IPS DF 4.7 (cell line): ENCODE results near the gene MPHOSPH10.
"Not testable (repeated sequence)": the region's sequence is repeated elsewhere in the genome, so short reads cannot be mapped to it uniquely, and the experiment has no call there.

Experiments
- DNase-seq: peaks from one replicate; pipeline ENCODE4 v3.0.0-alpha.2; 2013; ENCODE audit warnings: low spot score; ENCODE audit errors: extremely low read depth

MPHOSPH10 gene

DNA sequence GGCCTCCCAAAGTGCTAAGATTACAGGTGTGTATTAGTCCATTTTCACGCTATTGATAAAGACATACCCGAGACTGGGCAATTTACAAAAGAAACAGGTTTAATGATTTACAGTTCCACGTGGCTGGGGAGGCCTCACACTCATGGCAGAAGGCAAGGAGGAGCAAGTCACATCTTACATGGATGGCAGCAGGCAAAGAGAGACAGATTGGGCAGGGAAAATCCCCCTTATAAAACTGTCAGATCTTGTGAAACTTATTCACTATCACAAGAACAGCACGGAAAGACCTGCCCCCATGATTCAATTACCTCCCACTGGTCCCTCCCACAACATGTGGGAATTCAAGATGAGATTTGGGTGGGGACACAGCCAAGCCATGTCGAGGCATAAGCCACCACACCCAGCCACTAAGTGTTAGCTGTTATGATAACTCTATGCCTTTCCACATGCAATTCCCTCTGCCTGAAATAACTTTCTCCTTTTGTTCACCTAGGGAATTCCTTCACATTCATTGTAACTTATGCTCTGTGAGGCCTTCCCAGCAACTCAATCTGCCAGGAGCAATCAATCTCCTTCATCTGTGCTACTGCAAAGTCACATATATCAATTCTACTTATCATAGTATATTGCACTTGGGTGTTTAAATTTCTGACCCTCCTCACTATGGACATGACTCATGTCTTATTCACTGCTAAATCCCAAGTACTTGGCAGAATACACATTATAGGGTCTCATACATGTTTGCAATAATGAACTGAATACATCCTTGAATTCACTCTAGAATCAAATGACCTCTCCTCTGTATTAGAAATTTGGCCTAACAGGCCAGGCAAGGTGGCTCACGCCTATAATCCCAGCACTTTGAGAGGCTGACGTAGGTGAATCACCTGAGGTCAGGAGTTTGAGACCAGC is 7.8 kb upstream of the MPHOSPH10 start:
- DNase-seq: no peak

DNA sequence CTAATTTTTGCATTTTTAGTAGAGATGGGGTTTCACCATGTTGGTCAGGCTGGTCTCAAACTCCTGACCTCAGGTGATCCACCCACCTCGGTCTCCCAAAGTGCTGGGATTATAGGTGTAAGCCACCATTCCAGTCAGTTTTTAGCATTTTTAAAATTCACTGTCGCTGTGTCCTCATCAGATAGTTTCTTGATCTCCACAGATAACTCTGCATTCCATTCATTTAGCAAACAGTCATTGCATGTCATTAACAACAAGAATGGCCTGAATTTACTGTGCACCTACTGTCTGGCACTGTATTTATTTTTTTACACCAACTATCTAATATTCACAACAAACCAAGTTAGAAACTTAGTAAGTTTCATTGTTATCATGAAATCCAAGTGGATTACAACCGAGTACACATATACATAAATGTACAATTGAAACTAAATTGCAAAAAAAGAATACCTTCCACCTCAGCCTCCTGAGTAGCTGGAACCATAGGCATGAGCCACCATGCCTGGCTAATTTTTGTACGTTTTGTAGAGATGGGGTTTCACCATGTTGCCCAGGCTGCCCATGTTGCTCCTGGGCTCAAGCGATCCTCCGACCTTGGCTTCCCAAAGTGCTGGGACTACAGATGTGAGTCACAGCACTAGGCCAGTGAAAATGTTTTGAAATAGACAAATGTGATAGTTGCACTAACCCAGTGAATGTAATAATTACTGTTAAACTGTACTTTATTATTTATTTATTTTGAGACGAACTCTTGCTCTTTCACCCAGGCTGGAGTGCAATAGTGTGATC is 4.7 kb upstream of the MPHOSPH10 start:
- no peak for DNase-seq

DNA sequence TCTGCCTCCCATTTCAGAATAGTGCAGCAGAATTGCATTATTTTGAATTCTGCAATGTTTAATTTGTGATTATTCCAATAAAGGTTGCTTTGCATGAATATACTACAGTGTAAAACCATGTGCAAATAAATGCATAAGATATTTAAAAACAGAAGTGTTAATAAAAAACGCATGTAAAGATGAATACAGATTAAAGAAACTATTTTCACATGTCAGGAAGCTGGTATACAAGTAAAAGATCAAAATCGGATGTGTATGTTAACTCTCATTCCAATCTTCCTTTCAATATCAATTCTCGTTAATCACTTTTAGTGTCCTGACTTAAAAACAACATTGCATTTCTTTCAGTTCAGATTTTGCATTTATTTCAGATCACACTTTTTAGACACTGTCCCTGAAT is 3.5 kb upstream of the MPHOSPH10 start:
- DNase-seq: no peak

DNA sequence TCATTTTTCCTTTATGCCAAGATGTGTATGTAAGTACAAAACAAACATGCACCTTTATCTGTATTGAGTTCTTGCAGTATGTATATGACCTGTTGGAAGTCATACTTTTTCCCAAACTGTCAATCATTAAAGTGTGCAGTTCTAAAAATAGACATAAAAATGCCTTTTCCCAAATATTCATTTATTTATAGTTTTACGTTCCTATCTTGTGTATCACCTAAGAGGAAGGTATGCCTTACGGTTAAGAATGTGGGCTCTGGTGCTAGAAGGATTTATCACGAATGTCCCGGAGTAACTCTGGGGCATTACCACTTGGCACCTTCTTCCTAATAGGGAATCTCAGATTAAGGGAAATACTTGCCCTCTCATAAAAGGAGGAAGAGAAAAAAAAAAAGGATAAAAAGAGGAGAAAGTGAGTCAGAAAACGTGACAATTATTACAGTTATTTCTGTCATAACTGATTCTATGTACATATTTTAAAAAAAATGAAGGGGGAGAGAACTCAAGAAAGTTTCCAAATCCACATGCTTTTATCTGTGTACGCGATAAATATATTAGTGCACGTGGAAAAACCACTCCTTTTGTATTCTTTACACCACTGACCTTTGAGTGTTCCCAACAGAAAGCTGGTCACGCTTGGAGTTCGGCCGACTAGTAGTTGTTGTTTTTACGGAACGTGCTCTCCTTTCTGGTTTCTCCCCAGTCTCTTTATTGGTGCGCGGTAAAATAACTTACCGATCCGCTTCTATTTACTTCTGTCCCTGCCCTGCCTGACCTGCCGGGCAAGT is 1.1 kb upstream of the MPHOSPH10 start:
- no peak for DNase-seq

DNA sequence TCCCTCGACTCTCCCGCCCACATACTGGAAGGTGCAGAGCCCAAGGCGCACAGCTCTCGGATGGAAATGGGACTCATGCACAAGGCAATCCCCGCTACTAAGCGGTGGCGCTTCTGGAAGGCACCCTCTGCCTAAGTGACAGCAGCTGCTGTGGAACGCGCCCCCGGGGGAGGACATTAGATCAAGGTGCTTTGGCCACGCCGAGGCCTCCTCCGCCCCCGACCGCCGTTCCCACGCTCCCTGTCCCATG is 607 bp upstream of the MPHOSPH10 start:
- no peak for DNase-seq

DNA sequence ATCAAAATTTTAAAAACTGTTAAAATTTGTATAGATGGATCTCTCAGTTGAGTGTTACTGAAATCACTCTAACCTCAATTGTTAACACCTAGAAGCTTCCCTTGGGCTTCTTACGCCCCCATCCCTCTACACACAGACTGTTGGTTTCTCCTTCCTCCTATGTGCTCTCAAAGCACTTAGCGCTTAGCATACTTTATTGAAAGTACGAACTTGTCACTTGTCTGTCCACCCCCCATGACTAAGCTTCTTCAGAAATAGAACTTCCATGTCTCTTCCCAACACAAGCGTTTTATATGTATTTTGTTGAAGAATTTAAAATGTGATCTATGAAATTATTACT is 441 bp downstream of the MPHOSPH10 start:
- no peak for DNase-seq

DNA sequence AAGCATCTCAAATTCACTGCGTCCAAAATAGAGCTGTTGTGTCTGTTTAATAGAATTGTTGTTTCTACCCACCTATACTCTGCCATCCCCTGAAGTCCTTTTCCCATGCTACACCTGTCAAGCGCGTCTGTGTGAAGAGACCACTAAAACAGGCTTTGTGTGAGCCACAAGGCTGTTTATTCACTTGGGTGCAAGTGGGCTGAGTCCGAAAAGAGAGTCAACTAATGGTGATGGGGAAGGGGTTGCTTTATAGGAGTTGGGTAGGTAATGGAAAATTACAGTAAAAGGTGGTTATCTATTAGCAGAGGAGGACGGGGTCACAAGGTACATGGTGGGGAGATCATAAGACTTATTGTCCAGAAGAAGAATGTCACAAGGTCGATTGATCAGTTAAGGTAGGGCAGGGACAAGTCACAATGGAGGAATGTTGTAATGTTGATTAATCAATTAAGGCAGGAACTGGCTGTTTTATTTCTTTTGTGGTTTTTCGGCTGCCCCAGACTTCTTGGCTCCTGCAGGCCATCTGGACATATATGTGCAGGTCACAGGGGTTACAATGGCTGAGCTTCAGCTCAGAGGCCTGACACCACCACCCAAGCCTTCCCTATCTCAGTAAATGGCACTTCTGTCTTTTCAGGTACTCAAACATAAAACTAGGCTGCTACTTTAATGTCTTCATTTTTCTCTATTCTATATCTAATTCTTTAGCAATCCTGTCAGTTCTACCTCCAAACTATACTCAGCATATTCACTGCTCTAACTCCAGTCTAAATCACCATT is 1.1 kb downstream of the MPHOSPH10 start:
- not testable (repeated sequence) for DNase-seq

DNA sequence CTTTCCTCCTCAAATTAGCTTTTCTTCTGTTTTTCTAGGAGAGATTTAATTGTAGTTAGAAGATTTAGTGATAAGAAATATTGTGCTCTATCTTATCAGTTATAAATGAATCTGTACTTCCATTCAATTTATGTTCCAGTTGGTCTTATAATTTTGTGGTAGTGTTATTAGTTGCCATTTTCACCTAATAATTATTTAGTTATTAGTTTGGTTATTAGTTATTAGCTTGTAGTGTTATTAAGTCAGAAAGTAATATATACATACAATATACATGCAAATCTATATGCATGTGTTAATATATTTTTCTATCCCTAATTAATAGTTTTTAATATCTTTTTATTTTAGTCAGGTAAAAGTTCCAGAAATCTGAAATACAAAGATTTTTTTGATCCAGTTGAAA is 3.2 kb downstream of the MPHOSPH10 start:
- no peak for DNase-seq

DNA sequence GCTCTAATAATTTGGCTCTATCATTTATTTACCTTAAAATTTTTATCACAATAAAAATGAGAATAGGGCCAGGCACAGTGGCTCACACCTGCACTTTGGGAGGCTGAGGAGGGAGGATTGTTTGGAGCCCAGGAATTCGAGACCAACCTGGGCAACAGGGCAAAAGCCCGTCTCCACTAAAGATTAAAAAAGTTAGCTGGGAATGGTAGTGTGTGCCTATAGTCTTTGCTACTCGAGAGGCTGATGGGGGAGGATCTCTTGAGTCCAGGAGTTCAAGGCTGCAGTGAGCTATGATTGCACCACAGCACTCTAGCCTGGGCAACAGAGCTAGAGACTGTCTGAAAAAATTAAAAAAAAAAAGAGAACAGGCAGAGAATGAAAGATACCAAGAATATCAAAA is 5.7 kb downstream of the MPHOSPH10 start:
- no peak for DNase-seq

DNA sequence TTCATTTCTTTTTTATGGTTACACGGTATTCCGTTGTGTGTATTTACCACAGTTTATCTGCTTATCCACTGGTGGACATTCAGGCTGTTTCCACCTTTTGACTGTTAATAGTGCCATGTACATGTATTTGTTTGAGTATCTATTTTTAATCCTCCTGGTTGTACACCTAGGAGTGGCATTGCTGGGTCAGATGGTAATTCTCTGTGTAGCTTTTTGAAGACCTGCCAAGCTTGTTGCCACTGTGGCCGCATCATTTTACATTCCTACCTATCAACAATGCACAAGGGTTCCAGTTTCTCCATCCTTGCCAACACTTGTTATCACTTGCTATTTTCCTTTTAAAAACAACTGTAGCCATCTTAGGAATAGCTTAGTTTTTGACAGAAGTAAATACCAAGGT is 13.3 kb downstream of the MPHOSPH10 start:
- no peak for DNase-seq

DNA sequence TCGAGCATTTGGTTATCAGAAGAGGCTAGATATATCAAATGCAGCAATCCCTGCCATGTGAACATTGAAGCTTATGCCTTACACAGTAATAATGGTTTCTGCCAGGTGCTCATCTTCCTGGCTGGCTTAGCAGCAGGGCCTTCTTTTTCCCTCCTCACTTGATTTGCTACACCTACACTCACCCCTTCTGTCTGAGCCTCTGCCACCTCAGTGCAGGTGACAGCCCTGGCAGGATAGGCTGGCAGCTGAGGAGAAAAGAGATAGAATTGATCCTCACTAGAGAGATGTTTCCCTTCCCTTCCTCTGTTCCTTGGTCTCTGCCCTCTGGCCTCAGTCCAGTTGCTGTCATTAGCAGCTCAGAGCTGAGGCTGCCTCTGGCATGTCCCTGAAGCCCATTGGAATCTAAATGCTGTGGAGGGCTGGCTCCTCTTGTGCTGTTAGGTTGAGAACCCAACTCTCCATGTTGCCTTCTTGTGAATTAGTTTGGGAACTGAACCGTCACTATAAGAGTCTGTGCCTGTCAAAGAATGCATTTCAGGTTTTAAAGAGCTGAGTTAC is 18.2 kb downstream of the MPHOSPH10 start:
- DNase-seq: no peak

DNA sequence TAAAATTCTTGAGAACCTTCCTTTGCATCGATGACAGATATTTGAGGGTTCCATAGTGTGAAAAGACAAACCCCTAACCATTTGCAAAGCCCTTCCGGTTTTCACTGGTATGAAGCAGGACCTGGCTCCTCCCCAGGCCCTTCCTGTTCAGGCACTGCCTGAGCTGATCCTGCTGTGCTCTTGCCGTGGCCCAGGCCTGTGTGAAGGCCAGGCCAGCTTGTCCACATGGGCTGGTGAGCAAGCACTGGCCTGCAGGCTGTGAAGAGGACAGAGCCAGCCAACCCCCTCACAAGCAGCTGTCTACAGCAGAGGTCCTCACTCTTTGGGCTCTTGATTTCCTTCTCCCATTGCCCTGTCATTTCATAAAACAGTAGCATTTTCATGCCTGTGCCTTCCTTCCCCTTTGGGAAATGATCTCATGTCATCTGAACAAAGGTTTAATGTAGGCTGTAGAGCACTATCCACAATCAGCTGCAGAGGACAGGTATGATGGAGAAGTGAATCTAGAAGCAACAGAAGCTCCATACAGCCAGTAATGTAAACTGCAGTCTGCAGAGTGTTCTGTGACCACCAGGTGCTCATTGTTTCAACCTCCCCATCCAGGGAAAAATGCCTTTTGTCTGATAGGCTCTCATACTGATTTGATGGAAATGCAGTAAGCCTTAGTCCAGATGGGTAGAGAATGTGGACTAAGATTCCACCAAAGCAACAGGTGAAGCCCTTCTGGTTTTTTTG is 19.8 kb downstream of the MPHOSPH10 start:
- no peak for DNase-seq

DNA sequence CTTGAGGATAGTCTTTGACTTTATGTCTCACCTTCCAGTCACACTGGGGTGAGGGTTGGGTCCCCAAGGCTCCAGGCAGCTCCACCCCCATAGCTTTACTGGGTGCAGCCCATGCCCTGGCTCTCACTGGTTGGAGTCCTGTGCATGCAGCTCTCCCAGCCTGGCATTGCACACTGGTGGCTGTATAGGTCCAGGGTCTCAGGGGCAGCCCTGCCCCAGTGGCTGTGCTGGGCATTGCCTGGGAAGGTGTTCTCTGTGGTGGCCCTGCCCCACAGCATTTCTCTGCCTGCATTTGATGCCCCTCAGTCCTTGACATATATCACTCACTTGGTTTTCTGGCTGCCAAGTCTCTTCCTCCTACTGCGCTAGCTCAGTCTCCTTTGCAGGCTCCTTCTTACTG is 21.2 kb downstream of the MPHOSPH10 start:
- DNase-seq: no peak

DNA sequence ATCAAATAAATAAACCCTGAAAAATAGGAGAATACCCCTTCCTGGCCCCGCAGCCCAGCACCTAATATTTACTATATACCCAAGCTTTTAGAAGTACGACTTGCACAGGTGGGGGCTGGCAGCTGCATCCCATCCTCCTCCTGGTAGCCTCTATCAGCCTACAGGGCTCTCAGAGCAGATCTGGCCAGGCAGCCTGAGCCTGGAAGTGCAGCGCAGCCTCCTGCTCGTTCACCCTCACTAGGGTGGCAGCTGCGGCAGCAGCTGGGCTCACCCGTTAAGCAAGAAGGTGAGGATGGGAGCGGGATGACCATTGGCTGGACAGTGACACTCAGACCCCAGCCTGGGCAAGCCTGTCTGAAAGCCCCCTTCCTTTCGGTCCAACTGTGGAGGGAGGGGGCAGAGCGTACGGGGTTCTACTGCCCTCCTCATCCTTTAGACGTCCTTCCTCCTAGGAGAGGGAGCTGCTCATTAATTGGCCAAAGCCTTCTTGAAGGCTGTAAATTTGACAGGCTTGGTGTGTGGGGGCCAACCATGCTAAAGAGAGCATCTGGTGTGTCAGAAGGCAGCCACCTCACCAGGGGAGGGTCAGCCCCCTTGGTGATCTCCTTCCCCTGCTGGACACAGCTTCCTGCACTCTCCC is 23.3 kb downstream of the MPHOSPH10 start:
- no peak for DNase-seq

DNA sequence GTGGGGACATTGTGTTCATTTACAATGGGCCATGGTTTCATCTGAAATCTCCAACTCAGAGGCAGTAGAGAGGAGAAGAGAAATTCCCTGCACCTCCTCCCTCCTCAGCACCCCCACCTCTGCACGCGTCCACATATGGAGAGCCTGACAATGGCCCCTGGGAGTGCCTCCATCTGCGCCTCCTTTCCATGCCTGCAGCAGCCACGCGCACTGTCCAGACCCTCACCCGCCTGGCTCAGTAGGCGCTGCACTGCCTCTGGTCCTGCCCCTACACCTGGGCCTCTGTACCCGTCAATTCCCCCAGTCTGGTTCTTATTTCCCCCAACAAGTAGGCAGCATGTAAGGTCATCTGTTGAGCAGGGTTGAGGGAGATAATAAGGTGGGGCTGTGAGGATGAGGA is 23.8 kb downstream of the MPHOSPH10 start:
- no peak for DNase-seq

DNA sequence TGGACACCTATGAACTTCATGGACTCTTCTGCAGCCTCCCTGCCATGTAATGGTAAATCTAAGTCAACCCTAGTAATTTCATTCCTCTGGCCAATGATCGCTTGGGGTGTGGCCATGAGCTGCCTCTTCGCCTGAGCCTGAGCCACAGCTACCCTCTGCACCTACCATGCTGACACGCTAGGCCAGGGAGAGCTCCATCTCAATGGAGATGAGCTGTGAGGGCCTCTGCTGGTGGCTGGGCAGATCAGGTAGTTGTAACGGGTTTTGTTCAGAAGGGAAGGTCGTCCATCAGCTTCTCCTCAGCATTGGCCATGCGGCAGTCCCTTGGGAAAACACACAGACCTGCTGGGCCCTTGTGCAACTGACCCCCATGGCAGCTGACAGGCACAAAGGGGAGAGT is 24.4 kb downstream of the MPHOSPH10 start:
- DNase-seq: peak; percentile 14

DNA sequence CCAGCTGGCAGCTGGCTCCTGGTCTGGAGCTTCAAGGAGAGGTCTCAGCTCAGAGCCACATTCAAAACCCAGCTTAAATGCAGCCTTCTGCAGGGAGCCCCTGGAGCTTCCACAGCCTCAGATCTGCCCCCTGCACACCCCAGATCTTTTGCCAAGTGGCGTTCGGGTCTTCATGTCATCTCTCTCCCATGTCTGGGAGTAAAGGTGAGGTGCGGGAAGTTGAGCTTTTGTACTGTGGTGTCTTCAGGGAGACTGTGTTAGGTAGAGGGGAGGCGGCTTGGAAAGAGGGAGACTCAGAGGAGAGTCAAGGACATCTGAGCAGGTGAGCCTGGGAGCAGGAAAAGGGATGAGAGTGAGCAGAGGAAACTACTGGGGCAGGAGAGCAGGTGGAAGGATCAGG is 25.4 kb downstream of the MPHOSPH10 start:
- no peak for DNase-seq

DNA sequence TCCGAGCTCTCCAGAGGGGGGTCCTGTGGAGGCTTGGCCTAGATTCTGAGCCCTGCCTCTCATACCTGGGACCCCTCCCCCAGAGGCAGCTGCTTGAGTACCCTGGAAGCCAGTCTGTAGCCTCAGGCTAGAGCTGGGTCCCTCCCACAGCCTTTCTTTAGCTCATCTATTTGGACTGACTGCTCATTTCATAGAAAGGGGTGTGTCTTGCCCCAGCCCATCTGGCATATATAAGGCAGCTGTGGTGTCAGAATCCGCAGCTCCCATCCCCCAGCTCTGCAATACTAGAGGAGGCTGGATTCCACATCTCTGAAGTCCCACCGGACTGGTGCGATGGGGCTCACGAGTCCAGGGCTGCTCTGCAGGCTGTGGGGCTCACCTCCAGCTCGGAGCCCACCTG is 26.1 kb downstream of the MPHOSPH10 start:
- no peak for DNase-seq

DNA sequence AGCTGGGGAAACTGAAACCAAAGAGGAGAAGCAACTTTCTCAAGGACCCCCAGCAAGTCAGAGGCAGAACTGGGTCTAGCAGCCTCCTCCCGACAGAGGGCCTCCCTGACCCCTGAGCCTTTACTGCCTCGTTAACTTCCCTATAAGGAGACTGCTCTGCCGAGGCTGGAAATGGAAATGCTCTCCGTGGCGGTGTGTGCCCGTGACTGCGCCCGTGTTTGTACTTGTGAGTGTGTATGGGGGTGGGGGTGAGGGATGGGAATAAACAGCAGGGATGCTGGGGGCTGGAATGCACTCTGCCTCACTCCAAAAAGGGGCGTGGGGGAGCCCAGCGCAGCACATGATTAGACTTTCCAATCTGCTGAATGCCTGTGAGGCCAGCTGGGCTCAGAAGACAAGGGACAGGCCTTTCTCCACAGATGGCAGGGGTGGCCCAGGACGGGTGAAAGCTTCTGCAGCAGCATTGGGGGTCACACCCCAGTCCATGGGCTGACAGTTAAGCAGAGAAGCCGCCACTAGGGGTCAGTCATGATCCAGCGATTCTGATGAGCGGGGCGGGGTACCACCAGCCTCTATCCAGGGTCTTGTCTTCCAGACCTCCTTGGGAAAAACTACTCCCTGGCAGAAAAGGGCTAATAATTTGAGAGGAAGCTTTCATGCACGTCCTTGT is 26.8 kb downstream of the MPHOSPH10 start:
- peak; percentile 75 for DNase-seq
